ENCODE measurements around the gene MRPS35.

Gene MRPS35

DNA sequence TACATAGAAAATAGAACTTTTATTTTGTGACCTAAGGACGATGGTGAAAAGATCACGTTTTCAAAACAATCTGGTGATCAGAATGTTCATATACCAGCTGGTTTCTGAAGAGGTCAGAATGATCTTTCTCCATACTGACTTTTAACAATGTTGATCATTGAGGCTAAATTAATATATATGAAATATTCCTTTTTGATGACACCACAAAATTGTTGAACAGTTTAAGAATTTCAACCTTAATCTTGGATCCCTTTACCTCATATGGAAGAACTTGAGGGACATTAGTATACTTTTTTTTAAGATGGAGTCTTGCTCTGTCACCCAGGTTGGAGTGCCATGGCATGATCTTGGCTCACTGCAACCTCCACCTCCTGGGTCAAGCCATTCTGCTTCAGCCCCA lies 17.2 kb upstream of the MRPS35 start:
- H3K4me3 ChIP-seq, result no peak overlapping the region
- DNase-seq (ENCODE audit: low spot score), result no peak
- H3K27ac ChIP-seq, result no peak overlapping the region
- TF ChIP-seq, protein P1, sequence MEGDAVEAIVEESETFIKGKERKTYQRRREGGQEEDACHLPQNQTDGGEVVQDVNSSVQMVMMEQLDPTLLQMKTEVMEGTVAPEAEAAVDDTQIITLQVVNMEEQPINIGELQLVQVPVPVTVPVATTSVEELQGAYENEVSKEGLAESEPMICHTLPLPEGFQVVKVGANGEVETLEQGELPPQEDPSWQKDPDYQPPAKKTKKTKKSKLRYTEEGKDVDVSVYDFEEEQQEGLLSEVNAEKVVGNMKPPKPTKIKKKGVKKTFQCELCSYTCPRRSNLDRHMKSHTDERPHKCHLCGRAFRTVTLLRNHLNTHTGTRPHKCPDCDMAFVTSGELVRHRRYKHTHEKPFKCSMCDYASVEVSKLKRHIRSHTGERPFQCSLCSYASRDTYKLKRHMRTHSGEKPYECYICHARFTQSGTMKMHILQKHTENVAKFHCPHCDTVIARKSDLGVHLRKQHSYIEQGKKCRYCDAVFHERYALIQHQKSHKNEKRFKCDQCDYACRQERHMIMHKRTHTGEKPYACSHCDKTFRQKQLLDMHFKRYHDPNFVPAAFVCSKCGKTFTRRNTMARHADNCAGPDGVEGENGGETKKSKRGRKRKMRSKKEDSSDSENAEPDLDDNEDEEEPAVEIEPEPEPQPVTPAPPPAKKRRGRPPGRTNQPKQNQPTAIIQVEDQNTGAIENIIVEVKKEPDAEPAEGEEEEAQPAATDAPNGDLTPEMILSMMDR (IDR thresholded peaks at IDR 0.05), result no peak

DNA sequence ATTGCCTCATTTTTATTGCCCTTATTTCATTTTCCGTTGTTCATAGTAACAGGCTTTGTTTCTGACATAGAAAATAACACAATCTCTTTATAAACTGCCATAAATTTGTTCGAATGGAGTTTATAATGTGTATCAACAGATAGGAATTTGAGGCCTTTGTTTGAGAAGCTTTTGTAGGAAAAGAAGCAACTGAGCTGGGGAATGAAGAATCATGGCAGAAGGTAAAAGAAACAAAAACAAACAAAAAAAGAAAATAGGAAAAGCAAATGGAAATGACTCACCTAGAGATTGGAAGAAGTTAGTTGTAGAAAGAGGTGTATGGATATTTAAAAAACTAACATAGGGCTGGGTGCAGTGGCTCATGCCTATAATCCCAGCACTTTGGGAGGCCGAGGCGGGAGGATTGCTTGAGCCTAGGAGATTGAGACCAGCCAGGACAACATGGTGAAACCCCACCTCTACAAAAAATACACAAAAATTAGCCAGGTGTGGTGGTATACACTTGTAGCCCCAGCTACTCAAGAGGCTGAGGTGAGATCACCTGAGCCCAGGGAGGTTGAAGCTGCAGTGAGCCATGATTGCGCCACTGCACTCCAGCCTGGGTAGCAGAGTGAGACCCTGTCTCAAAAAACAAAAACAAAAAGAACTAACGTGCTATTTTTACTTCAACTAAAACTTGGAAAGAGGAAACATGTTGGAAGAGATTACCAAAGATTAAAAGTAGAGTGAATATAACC lies 14.9 kb upstream of the MRPS35 start:
- no peak overlapping the region for H3K27ac ChIP-seq
- no peak overlapping the region for H3K4me3 ChIP-seq
- TF ChIP-seq, protein P1 (IDR thresholded peaks at IDR 0.05), result no peak
- DNase-seq (ENCODE audit: low spot score), result no peak

DNA sequence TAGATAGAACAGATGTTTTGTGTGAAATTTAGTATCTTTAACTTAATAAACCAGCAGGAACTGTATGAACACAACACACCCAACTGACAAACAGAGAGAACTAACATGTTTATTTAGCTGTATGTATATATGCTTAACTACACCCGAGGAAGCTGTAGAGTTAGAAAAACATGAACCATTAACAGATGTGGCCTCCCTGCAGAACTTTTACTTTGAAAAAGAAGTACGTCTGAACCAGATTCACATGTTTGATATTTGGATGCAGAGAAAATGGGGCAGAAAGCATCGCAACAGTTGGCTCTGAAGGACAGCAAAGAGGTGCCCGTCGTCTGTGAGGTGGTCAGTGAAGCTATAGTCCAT lies 14.4 kb upstream of the MRPS35 start, which contains the start of gene REP15:
REP15 (plus strand) TSS at position 155 of the 360 bp plus-strand sequence; CDS start at position 271, 116 bp downstream.
- no peak for DNase-seq (ENCODE audit: low spot score)
- TF ChIP-seq, protein P1 (IDR thresholded peaks at IDR 0.05), result no peak
- Histone ChIP-seq H3K4me3 (no peak within 1 kb of the TSS), H3K27ac (no peak within 1 kb of the TSS)

DNA sequence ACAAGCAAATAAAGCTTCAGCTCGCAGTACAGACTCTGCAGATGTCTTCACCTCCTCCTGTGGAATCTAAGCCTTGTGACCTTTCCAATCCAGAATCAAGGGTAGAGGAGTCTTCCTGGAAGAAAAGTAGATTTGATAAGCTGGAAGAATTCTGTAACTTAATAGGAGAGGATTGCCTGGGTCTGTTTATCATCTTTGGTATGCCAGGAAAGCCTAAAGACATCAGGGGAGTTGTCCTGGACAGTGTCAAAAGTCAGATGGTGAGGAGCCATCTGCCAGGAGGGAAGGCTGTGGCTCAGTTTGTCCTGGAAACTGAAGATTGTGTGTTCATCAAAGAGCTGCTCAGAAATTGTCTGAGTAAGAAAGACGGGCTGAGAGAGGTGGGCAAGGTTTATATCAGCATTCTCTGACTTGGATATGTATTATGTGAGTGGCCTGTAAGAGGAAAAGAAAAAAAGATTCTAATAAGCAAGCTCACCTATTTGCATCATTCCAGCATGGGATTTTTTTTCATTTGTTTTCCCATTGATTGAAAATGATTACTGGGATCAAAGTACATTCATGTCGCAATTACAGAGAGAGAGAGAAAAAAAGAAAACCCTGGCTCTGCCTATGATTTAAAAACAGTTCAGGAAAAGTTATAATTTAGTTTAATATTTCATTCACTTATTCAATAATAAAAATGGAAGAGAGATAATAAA lies 13.6 kb upstream of the MRPS35 start:
- TF ChIP-seq, protein P1 (IDR thresholded peaks at IDR 0.05), result no peak
- DNase-seq (ENCODE audit: low spot score), result no peak
- Histone ChIP-seq H3K27ac (no peak overlapping the region), H3K4me3 (no peak overlapping the region)

DNA sequence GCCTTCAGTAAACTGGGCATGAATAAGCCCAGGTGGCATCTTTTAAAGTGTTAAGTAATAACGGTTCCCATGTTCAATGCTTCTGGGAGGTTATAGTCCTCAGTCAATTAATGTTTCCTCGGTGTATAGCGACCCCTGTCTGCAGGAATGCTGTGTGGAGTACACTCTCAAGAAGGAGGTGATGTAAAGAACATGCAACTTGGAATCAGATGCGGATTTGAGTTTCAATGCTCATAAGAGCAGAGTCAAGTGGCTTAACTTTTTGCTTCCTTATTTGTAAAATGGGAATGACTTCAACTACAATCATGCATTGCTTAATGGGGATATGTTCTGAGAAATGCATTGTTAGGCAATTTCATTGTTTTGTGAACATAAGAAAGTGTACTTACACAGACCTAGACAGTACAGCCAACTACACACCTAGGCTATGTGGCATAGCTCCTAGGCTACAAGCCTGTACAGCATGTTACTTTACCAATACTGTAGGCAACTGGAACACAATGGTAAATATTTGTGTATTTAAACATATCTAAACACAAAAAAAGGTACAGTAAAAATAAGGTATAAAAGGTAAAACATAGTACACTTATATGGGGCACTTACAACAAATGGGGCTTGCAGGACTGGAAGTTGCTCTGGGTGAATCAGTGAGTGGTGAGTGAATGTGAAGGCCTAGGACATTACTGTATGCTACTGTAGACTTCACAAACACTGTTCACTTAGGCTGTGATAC lies 6.7 kb upstream of the MRPS35 start:
- no peak for DNase-seq (ENCODE audit: low spot score)
- TF ChIP-seq, protein P1 (IDR thresholded peaks at IDR 0.05), result peak; percentile 53
- H3K27ac ChIP-seq, result no peak overlapping the region
- no peak overlapping the region for H3K4me3 ChIP-seq

DNA sequence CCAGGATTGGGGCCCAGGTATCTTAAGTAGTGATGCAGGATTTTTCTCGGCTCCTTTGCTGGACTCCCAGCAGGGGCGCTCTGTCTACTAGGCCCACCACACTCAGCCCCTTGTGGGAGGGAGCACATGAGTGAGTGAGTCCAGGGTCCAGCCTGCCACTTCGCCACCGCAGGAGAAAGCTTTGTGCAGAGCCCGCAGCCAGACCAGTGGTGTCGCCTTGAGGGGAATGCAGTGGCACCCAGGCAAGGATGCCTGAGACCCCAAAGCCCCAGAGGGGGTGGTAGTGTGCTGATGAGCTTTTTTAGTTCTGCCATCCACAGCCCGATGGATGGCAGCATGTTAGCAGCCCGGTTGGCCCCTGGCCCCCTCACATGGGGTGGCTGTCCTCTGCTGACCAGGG lies 5.4 kb upstream of the MRPS35 start:
- TF ChIP-seq, protein P1 (IDR thresholded peaks at IDR 0.05), result no peak
- Histone ChIP-seq H3K27ac (no peak overlapping the region), H3K4me3 (no peak overlapping the region)
- no peak for DNase-seq (ENCODE audit: low spot score)
